Measurements from ENCODE around the gene PLCB4.

The PLCB4 gene

DNA sequence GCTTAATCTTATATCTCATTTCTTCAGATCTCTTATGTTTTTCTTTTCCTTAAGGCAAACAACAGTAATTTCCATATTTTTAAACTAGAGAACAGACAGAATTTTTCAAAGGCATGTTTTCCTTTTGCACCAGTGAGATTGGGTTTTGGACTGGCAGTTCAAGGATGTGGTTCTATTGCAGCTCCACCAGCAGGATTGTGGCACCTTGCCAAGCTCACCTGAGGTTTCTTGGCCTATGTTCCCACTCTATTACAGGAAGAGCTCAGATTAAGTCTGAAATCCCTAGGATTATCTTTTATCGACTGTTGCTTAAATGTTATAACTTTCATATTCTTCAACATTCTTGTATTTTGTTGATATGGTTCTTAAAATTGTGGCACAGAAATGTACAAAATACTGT is 218.9 kb downstream of the PLCB4 start:
- no CpG with 5 or more reads among the region's 1 CpG for WGBS, 2 donors (ENCODE audit: extremely low coverage in 2 of 2, insufficient read length in 2 of 2, insufficient replicate concordance in 1 of 2)
- no peaks in the 10 kb centered on the region for H3K4me1 ChIP-seq (ENCODE audit: control insufficient read depth in 2 of 2, insufficient read depth in 1 of 2, low read depth in 1 of 2, low read length in 2 of 2)
- no peak overlapping the region for H2AFZ ChIP-seq (ENCODE audit: low read length)
- H3K9me3 ChIP-seq (replicated peaks in 1 of 2; ENCODE audit: control insufficient read depth in 2 of 2, insufficient read depth in 1 of 2, low read depth in 1 of 2, low read length in 2 of 2) = no peaks in the 10 kb centered on the region
- no peak overlapping the region for H2BK5ac ChIP-seq (ENCODE audit: low read length)
- no peak overlapping the region for H3K14ac ChIP-seq (ENCODE audit: low read length)
- no peak overlapping the region for H4K91ac ChIP-seq (ENCODE audit: low read depth, low read length, poor library complexity)
- no peak overlapping the region for H2BK12ac ChIP-seq (ENCODE audit: low read length)
- no peak overlapping the region for H3K9ac ChIP-seq (ENCODE audit: low read depth, low read length, poor library complexity)
- no peak overlapping the region for H3K23ac ChIP-seq (ENCODE audit: low read depth, low read length, poor library complexity)
- no peak overlapping the region for H2BK15ac ChIP-seq (ENCODE audit: low read length)
- H3K4me3 ChIP-seq (ENCODE audit: low read length in 2 of 2) = no peak overlapping the region
- no peaks in the 10 kb centered on the region for H3K79me1 ChIP-seq (ENCODE audit: low read depth, low read length)
- no peak overlapping the region for H2BK120ac ChIP-seq (ENCODE audit: low read depth, low read length)
- H3K4ac ChIP-seq (ENCODE audit: low read length) = no peak overlapping the region
- H3K4me2 ChIP-seq (ENCODE audit: insufficient read depth, low read length, poor library complexity, severe bottlenecking) = no peak overlapping the region
- H2AK5ac ChIP-seq (ENCODE audit: low read depth, low read length) = no peak overlapping the region
- H4K8ac ChIP-seq (ENCODE audit: low read depth, low read length) = no peak overlapping the region
- no peak overlapping the region for H3K27ac ChIP-seq (replicated peaks; ENCODE audit: low read length)
- no peak overlapping the region for H3K18ac ChIP-seq (ENCODE audit: low read length)
- H3K27me3 ChIP-seq (ENCODE audit: control insufficient read depth in 3 of 3, insufficient read depth in 3 of 3, low read depth in 1 of 3, low read length in 3 of 3) = no peaks in the 10 kb centered on the region
- no peak for DNase-seq (ENCODE audit: low spot score)
- no peaks in the 10 kb centered on the region for H3K36me3 ChIP-seq (replicated peaks in 1 of 2; ENCODE audit: control insufficient read depth in 2 of 2, insufficient read depth in 2 of 2, low read length in 2 of 2)

DNA sequence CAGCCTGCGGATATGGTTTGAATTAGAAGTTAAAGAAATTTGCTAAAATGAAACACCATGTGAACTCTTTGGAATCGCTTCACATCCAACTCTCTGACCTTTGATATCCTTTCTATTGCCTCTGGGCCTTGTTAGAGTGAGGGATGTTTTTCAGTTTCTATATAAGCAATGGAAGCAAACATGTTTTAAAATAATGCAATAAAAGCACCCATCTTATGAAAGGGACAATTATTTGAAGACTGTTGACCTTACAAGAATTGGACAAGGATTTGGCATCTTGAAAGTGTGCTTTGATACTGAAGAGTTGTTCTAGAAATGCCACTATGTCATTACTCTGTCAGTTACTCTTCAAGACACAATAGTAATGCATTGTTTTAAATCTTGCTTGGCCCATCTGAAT is 221.4 kb downstream of the PLCB4 start:
- Histone ChIP-seq H2BK5ac (ENCODE audit: low read length) (no peak overlapping the region), H4K8ac (ENCODE audit: low read depth, low read length) (no peak overlapping the region), H3K4ac (ENCODE audit: low read length) (no peak overlapping the region), H3K4me3 (ENCODE audit: low read length in 2 of 2) (no peak overlapping the region), H3K79me1 (ENCODE audit: low read depth, low read length) (no peaks in the 10 kb centered on the region), H3K27ac (replicated peaks; ENCODE audit: low read length) (no peak overlapping the region), H2BK15ac (ENCODE audit: low read length) (no peak overlapping the region), H3K9me3 (replicated peaks in 1 of 2; ENCODE audit: control insufficient read depth in 2 of 2, insufficient read depth in 1 of 2, low read depth in 1 of 2, low read length in 2 of 2) (no peaks in the 10 kb centered on the region), H3K36me3 (replicated peaks in 1 of 2; ENCODE audit: control insufficient read depth in 2 of 2, insufficient read depth in 2 of 2, low read length in 2 of 2) (no peaks in the 10 kb centered on the region), H3K14ac (ENCODE audit: low read length) (no peak overlapping the region), H2BK120ac (ENCODE audit: low read depth, low read length) (no peak overlapping the region), H3K9ac (ENCODE audit: low read depth, low read length, poor library complexity) (no peak overlapping the region), H2AK5ac (ENCODE audit: low read depth, low read length) (no peak overlapping the region), H2AFZ (ENCODE audit: low read length) (no peak overlapping the region), H3K4me2 (ENCODE audit: insufficient read depth, low read length, poor library complexity, severe bottlenecking) (no peak overlapping the region), H2BK12ac (ENCODE audit: low read length) (no peak overlapping the region), H3K27me3 (ENCODE audit: control insufficient read depth in 3 of 3, insufficient read depth in 3 of 3, low read depth in 1 of 3, low read length in 3 of 3) (no peaks in the 10 kb centered on the region), H4K91ac (ENCODE audit: low read depth, low read length, poor library complexity) (no peak overlapping the region), H3K23ac (ENCODE audit: low read depth, low read length, poor library complexity) (no peak overlapping the region), H3K4me1 (ENCODE audit: control insufficient read depth in 2 of 2, insufficient read depth in 1 of 2, low read depth in 1 of 2, low read length in 2 of 2) (no peaks in the 10 kb centered on the region), H3K18ac (ENCODE audit: low read length) (no peak overlapping the region)
- DNase-seq (ENCODE audit: low spot score) = no peak
- WGBS, 2 donors (ENCODE audit: extremely low coverage in 2 of 2, insufficient read length in 2 of 2, insufficient replicate concordance in 1 of 2) = no CpG with 5 or more reads among the region's 2 CpGs

DNA sequence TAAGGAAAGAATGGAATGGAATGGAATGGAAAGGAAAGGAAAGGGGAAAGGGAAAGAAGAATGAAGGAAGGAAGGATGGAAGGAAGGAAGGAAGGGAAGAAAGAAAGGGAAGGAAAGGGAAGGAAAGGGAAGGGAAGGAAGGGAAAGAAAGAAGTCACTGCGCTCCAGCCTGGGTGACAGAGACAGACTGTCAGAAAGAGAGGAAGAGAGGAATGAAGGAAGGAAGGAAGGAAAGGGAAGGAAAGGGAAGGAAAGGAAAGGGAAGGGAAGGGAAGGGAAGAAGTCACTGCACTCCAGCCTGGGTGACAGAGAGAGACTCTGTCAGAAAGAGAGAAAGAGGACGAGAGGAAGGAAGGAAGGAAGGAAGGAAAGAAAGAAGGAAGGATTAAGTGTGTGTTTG is 224.3 kb downstream of the PLCB4 start:
- Histone ChIP-seq H3K4me3 (ENCODE audit: low read length in 2 of 2) (no peak overlapping the region), H3K79me1 (ENCODE audit: low read depth, low read length) (no peaks in the 10 kb centered on the region), H2AK5ac (ENCODE audit: low read depth, low read length) (no peak overlapping the region), H2AFZ (ENCODE audit: low read length) (no peak overlapping the region), H3K14ac (ENCODE audit: low read length) (no peak overlapping the region), H3K36me3 (replicated peaks in 1 of 2; ENCODE audit: control insufficient read depth in 2 of 2, insufficient read depth in 2 of 2, low read length in 2 of 2) (no peaks in the 10 kb centered on the region), H3K4ac (ENCODE audit: low read length) (no peak overlapping the region), H3K18ac (ENCODE audit: low read length) (no peak overlapping the region), H2BK120ac (ENCODE audit: low read depth, low read length) (no peak overlapping the region), H3K27me3 (ENCODE audit: control insufficient read depth in 3 of 3, insufficient read depth in 3 of 3, low read depth in 1 of 3, low read length in 3 of 3) (no peaks in the 10 kb centered on the region), H4K91ac (ENCODE audit: low read depth, low read length, poor library complexity) (no peak overlapping the region), H3K27ac (replicated peaks; ENCODE audit: low read length) (no peak overlapping the region), H3K9me3 (replicated peaks in 1 of 2; ENCODE audit: control insufficient read depth in 2 of 2, insufficient read depth in 1 of 2, low read depth in 1 of 2, low read length in 2 of 2) (no peaks in the 10 kb centered on the region), H4K8ac (ENCODE audit: low read depth, low read length) (no peak overlapping the region), H2BK12ac (ENCODE audit: low read length) (no peak overlapping the region), H2BK5ac (ENCODE audit: low read length) (no peak overlapping the region), H2BK15ac (ENCODE audit: low read length) (no peak overlapping the region), H3K4me1 (ENCODE audit: control insufficient read depth in 2 of 2, insufficient read depth in 1 of 2, low read depth in 1 of 2, low read length in 2 of 2) (no peaks in the 10 kb centered on the region), H3K9ac (ENCODE audit: low read depth, low read length, poor library complexity) (no peak overlapping the region), H3K4me2 (ENCODE audit: insufficient read depth, low read length, poor library complexity, severe bottlenecking) (no peak overlapping the region), H3K23ac (ENCODE audit: low read depth, low read length, poor library complexity) (no peak overlapping the region)
- DNase-seq (ENCODE audit: low spot score) = no peak
- WGBS, 2 donors (ENCODE audit: extremely low coverage in 2 of 2, insufficient read length in 2 of 2, insufficient replicate concordance in 1 of 2) = 80% methylated on average over 1 of the region's 2 CpGs; no CpG with 5 or more reads in 1 of the 2 donors

DNA sequence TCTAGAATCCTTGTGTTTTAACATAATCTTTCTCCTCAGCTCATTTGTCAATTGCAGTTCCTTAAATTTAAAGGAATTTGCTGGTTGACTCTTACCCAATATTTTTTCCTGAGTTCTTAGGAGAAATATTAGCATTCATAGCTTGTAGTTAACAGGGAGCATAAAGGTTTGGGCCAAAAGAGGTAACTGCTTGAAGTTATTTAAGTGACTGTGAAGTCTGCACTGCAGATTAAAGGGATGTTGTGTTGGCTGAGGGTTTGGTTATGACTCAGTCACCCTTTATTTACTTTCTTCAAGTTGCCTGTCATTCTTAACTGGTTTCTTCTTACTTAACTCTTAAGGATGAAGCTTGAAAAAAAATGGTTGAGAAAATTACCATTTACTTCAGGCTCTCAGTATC is 225.2 kb downstream of the PLCB4 start:
- H3K14ac ChIP-seq (ENCODE audit: low read length) = no peak overlapping the region
- DNase-seq (ENCODE audit: low spot score) = no peak
- H2BK5ac ChIP-seq (ENCODE audit: low read length) = no peak overlapping the region
- no peaks in the 10 kb centered on the region for H3K9me3 ChIP-seq (replicated peaks in 1 of 2; ENCODE audit: control insufficient read depth in 2 of 2, insufficient read depth in 1 of 2, low read depth in 1 of 2, low read length in 2 of 2)
- H3K4me1 ChIP-seq (ENCODE audit: control insufficient read depth in 2 of 2, insufficient read depth in 1 of 2, low read depth in 1 of 2, low read length in 2 of 2) = no peaks in the 10 kb centered on the region
- no peak overlapping the region for H3K4me3 ChIP-seq (ENCODE audit: low read length in 2 of 2)
- H3K36me3 ChIP-seq (replicated peaks in 1 of 2; ENCODE audit: control insufficient read depth in 2 of 2, insufficient read depth in 2 of 2, low read length in 2 of 2) = no peaks in the 10 kb centered on the region
- no peak overlapping the region for H3K9ac ChIP-seq (ENCODE audit: low read depth, low read length, poor library complexity)
- H2BK120ac ChIP-seq (ENCODE audit: low read depth, low read length) = no peak overlapping the region
- no peak overlapping the region for H4K91ac ChIP-seq (ENCODE audit: low read depth, low read length, poor library complexity)
- H3K4ac ChIP-seq (ENCODE audit: low read length) = no peak overlapping the region
- no peak overlapping the region for H2AK5ac ChIP-seq (ENCODE audit: low read depth, low read length)
- H2AFZ ChIP-seq (ENCODE audit: low read length) = no peak overlapping the region
- no peaks in the 10 kb centered on the region for H3K79me1 ChIP-seq (ENCODE audit: low read depth, low read length)
- H3K23ac ChIP-seq (ENCODE audit: low read depth, low read length, poor library complexity) = no peak overlapping the region
- H3K27ac ChIP-seq (replicated peaks; ENCODE audit: low read length) = no peak overlapping the region
- no peak overlapping the region for H2BK12ac ChIP-seq (ENCODE audit: low read length)
- no peak overlapping the region for H3K4me2 ChIP-seq (ENCODE audit: insufficient read depth, low read length, poor library complexity, severe bottlenecking)
- H3K18ac ChIP-seq (ENCODE audit: low read length) = no peak overlapping the region
- H3K27me3 ChIP-seq (ENCODE audit: control insufficient read depth in 3 of 3, insufficient read depth in 3 of 3, low read depth in 1 of 3, low read length in 3 of 3) = no peaks in the 10 kb centered on the region
- H4K8ac ChIP-seq (ENCODE audit: low read depth, low read length) = no peak overlapping the region
- no peak overlapping the region for H2BK15ac ChIP-seq (ENCODE audit: low read length)
